Nephron progenitor cell (in vitro differentiated cells): Measurements from ENCODE around the gene LHX5.

Experiments
- DNase-seq: peaks from one replicate; pipeline ENCODE4 v3.0.0; 2021
- H3K27ac Mint-ChIP-seq: 2 replicates; pipeline ENCODE4 v1.8.0; 2021; ENCODE audit warnings: mild to moderate bottlenecking, moderate library complexity, mixed read lengths
- H3K27me3 Mint-ChIP-seq: 2 replicates; pipeline ENCODE4 v1.8.0; 2021; ENCODE audit warnings: mild to moderate bottlenecking, low read depth, mixed read lengths; ENCODE audit not compliant: poor library complexity
- H3K36me3 Mint-ChIP-seq: 2 replicates; pipeline ENCODE4 v1.8.0; 2021; ENCODE audit warnings: low read depth, mixed read lengths
- H3K4me1 Mint-ChIP-seq: 2 replicates; pipeline ENCODE4 v1.8.0; 2021; ENCODE audit warnings: mixed read lengths
- H3K4me3 Mint-ChIP-seq: 2 replicates; pipeline ENCODE4 v1.8.0; 2021; ENCODE audit warnings: mild to moderate bottlenecking, moderate library complexity, mixed read lengths
- H3K9me3 Mint-ChIP-seq: 2 replicates; pipeline ENCODE4 v1.8.0; 2021; ENCODE audit warnings: mild to moderate bottlenecking, moderate library complexity, mixed read lengths
- CTCF ChIP-seq: fragments of 200-600 bp; sonication (generic); IDR thresholded peaks from 2 replicates; pipeline ENCODE4 v1.5.0; 2021; ENCODE audit warnings: antibody characterized with exemption

LHX5 gene

DNA sequence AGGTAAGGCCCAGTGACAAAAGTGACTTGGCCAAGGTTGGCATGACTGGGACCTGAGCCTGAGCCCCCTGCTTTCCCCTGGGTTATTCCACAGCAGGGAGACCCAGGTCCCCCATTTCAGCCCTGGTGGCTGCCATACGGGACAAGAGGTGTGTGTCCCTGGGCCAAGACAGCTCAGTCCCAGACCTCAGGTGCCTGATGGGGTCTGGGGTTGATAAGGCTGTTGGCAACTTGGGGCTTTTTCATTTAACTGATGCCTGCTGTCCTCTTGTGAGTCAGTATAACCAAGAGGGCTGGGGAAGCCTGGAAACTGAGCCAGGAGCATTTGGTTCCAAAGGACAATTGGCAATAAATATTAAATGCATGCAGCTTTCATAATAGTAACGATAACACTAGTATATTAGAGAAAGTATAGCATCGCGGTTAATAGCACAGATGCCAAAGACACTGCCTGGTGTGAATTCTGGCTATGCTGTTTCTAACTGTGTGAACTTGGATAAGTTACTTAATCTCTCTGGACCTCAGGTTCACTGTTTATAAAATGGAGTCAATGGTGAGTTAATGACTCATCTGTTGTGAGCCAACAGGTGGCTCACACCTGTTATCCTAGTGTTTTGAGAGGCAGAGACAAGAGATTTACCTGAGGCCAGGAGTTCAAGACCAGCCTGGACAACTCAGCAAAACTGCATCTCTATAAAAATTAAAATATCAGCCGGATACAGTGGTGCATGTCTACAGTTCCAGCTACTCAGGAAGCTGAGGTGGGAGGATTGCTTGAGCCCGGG lies 48.6 kb downstream of the LHX5 start:
- Mint-ChIP-seq H3K9me3 (no peaks in the 10 kb centered on the region), H3K36me3 (no peaks in the 10 kb centered on the region), H3K4me3 (peak overlapping the region; percentile 93), H3K27ac (no peak overlapping the region), H3K4me1 (peaks cover 23% of the 10 kb centered on the region), H3K27me3 (peaks cover 31% of the 10 kb centered on the region)
- no peak for DNase-seq
- no peak for TF ChIP-seq CTCF

- peaks cover 28% of the 10 kb centered on the region for H3K4me1 Mint-ChIP-seq
- H3K36me3 Mint-ChIP-seq: no peaks in the 10 kb centered on the region
- peaks cover 24% of the 10 kb centered on the region for H3K27me3 Mint-ChIP-seq
- peak within 1 kb of the TSS; percentile 93 for H3K4me3 Mint-ChIP-seq
- DNase-seq: peak; percentile 37
- H3K9me3 Mint-ChIP-seq: no peaks in the 10 kb centered on the region
- peak within 1 kb of the TSS; percentile 99 for H3K27ac Mint-ChIP-seq
- no peak for TF ChIP-seq CTCF
Measured at GRCh38 chr12:113422030-113422885, 49.4 kb downstream of the LHX5 start, which contains the start of gene SDSL. SDSL (plus strand) TSS chr12:113422380; CDS start chr12:113427983, 5,603 bp downstream.

- Mint-ChIP-seq H3K9me3 (no peaks in the 10 kb centered on the region), H3K4me1 (peaks cover 33% of the 10 kb centered on the region), H3K27me3 (peaks cover 16% of the 10 kb centered on the region), H3K4me3 (no peak overlapping the region), H3K27ac (no peak overlapping the region), H3K36me3 (no peaks in the 10 kb centered on the region)
- TF ChIP-seq CTCF: no peak
- no peak for DNase-seq
Measured at GRCh38 chr12:113420996-113421595, 50.6 kb downstream of the LHX5 start.

DNA sequence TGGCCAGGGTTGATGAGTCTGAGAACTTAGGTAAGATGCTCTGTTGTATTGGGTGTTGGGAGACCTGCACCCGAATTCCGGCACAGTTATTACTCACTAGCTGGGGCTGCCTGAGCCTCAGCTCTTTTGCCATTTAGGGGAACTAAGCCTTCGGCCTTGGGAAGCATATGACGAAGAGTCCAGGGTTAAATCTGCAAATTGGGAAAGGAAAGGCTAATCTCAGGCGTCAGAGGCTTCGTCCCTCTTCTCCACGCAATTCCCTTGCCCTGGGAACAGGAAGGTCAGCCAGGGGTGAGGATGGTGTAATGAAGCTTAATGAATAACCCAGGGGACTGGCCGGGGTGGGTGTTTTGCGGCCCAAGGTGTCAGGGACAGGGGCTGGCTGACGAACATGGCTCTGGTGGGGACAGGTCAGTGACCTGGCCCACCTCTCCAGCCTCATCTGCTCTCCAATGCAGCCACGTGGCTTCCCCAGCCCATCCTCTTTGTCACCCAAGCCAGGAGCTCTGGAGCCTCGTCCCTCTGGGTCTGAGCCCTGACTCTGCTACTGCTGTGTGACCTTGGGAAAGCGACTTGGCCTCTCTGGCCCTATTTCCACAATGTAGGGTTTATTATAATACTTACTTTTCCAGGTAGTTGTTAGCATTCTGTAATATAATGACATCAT lies 53.3 kb downstream of the LHX5 start:
- DNase-seq: no peak

More for the DNA sequence above, 53.3 kb downstream of the LHX5 start:
- TF ChIP-seq CTCF: no peak
- Mint-ChIP-seq H3K4me3 (no peak overlapping the region), H3K36me3 (no peaks in the 10 kb centered on the region), H3K9me3 (no peaks in the 10 kb centered on the region), H3K27me3 (peaks cover 4% of the 10 kb centered on the region), H3K4me1 (peaks cover 40% of the 10 kb centered on the region), H3K27ac (peak overlapping the region; percentile 16)
